GM12878 (cell line): ENCODE data around the gene RMDN3. TPM values are rescaled to one million over a fixed set of nuclear protein-coding genes. Genes with fewer than 3 reads are reported as not detected.

ENCODE experiments used
- ATAC-seq: fragments of 200-7000 bp; cut with Tn5 transposase; 3 replicates; pipeline ENCODE4 v1.9.1; 2020; ENCODE audit warnings: mild to moderate bottlenecking, moderate library complexity
- BruUV-seq: library from RNA; stranded (reverse); fragments of 400-500 nt; replicated peaks from 2 replicates; lab custom pipeline; 2021; lab: Mats Ljungman, UMichigan
- CTCF ChIA-PET: fragments of 300-600 bp; sonication (Branson Sonifier 250); formaldehyde crosslinking; extraction: SDS; loops from one replicate; lab custom pipeline; 2021; ENCODE audit warnings: inconsistent platforms; lab: Yijun Ruan, JAX
- POLR2A ChIA-PET: fragments of 350-600 bp; formaldehyde crosslinking; extraction: SDS; loops from one replicate; lab custom pipeline; 2021; ENCODE audit warnings: inconsistent platforms; lab: Charles Lee
- RAD21 ChIA-PET: fragments of 300-600 bp; sonication (Branson Sonifier 250); formaldehyde crosslinking; loops from one replicate; lab custom pipeline; 2023; ENCODE audit warnings: antibody characterized with exemption; ENCODE audit not compliant: unreplicated experiment; lab: Charles Lee
- SMC1A ChIA-PET: fragments of 300-600 bp; sonication (Branson Sonifier 250); formaldehyde crosslinking; loops from one replicate; lab custom pipeline; 2023; ENCODE audit not compliant: unreplicated experiment, uncharacterized antibody; lab: Charles Lee
- DNase-seq: peaks from one replicate; pipeline ENCODE4 v3.0.0-alpha.2; 2011; ENCODE audit warnings: low read depth, low spot score
- FAIRE-seq: peaks from 3 replicates; lab custom pipeline; 2011; peaks lifted over from hg19 to GRCh38; lab: Jason Lieb, UNC
- H2AFZ ChIP-seq: 2 replicates; pipeline ENCODE4 v1.6.0; 2011; ENCODE audit warnings: low read depth, low read length, control low read depth; ENCODE audit not compliant: control insufficient read depth
- H3K27ac ChIP-seq: 2 replicates; pipeline ENCODE4 v1.5.1; 2011; ENCODE audit warnings: control low read depth; ENCODE audit not compliant: control insufficient read depth, insufficient read depth
- H3K27me3 ChIP-seq, 2 experiments: replicated peaks in 1 of 2; 2 replicates each; pipeline versions ENCODE4 v1.6.0 to v1.6.1; 2011; ENCODE audit warnings: low read length in 1 of 2; ENCODE audit not compliant: control insufficient read depth in 2 of 2, insufficient read depth in 2 of 2
- H3K36me3 ChIP-seq, 2 experiments: 2 replicates each; pipeline ENCODE4 v1.5.1; 2011; ENCODE audit warnings: low read length in 1 of 2; ENCODE audit not compliant: control insufficient read depth in 2 of 2, insufficient read depth in 2 of 2
- H3K4me1 ChIP-seq: 2 replicates; pipeline ENCODE4 v1.6.1; 2011; ENCODE audit warnings: mild to moderate bottlenecking, low read length, moderate library complexity, mixed read lengths; ENCODE audit not compliant: control insufficient read depth, insufficient read depth
- H3K4me2 ChIP-seq: 2 replicates; pipeline ENCODE4 v1.6.0; 2011; ENCODE audit warnings: control low read depth; ENCODE audit not compliant: control insufficient read depth, insufficient read depth
- H3K4me3 ChIP-seq: fragments of 200-600 bp; sonication (generic); 2 replicates; pipeline ENCODE4 v1.5.1; 2016
- H3K79me2 ChIP-seq: 2 replicates; pipeline ENCODE4 v1.6.0; 2011; ENCODE audit warnings: low read length; ENCODE audit not compliant: control insufficient read depth, insufficient read depth
- H3K9ac ChIP-seq: 2 replicates; pipeline ENCODE4 v1.8.0; 2011; ENCODE audit warnings: low read length, control low read depth, mixed read lengths; ENCODE audit not compliant: control insufficient read depth, insufficient read depth
- H3K9me3 ChIP-seq: replicated peaks from 3 replicates; pipeline ENCODE4 v1.5.1; 2011; ENCODE audit warnings: mild to moderate bottlenecking, low read length; ENCODE audit not compliant: control insufficient read depth, insufficient read depth
- H4K20me1 ChIP-seq: 2 replicates; pipeline ENCODE4 v1.6.0; 2011; ENCODE audit not compliant: control insufficient read depth, insufficient read depth
- FOS ChIP-seq: IDR thresholded peaks from 3 replicates; pipeline ENCODE4 v1.6.1; 2011; ENCODE audit warnings: borderline replicate concordance; ENCODE audit not compliant: insufficient read length; ENCODE audit errors: extremely low read depth
- MEF2A ChIP-seq: IDR thresholded peaks from 2 replicates; pipeline ENCODE4 v1.6.1; 2011; ENCODE audit warnings: low read depth, mild to moderate bottlenecking, low read length, moderate library complexity; ENCODE audit not compliant: insufficient read depth
- MEF2B ChIP-seq: fragments of 450-650 bp; IDR thresholded peaks from 2 replicates; pipeline ENCODE4 v1.6.1; 2018; ENCODE audit warnings: mild to moderate bottlenecking, moderate library complexity; ENCODE audit not compliant: partially characterized antibody, poor library complexity, severe bottlenecking
- RUNX3 ChIP-seq: IDR thresholded peaks from 2 replicates; pipeline ENCODE4 v1.6.1; 2012; ENCODE audit warnings: low read length, inconsistent platforms
- ZNF384 ChIP-seq: IDR thresholded peaks from 2 replicates; pipeline ENCODE4 v1.6.1; 2012; ENCODE audit warnings: low read depth, mild to moderate bottlenecking, low read length, improper control_type of control experiment, borderline replicate concordance
- WGBS: methylation state at CpG from one replicate; pipeline ENCODE4 v1.1.6; 2016; ENCODE audit warnings: low lambda C conversion rate; ENCODE audit not compliant: insufficient replicate concordance, insufficient coverage; ENCODE audit errors: missing lambda C conversion rate; 5-methylcytosine and 5-hydroxymethylcytosine counted together
- in situ Hi-C: fragments of 300-500 bp; cut with MboI; formaldehyde crosslinking; loops from 9 replicates; pipeline ENCODE4 v1.14.3; 2018; ENCODE audit warnings: mixed read lengths
- intact Hi-C: fragments of 100-400 bp; cut with micrococcal nuclease; formaldehyde crosslinking; loops from one replicate; pipeline ENCODE4 v1.14.2; 2022; ENCODE audit not compliant: unreplicated experiment
- polyA plus RNA-seq, 11 experiments: library from polyadenylated mRNA; depleted of rRNA in 4 of 11; unstranded in 6 of 11; stranded (reverse) in 5 of 11; fragments of >200 nt; fragmentation: Nextera tagmentation in 4 of 11; fragmentation: Illumina TruSeq in 1 of 11; extraction: Ambion mirVana in 4 of 11; extraction: Trizol in 1 of 11; gene quantifications; 1 replicate in 1 of 11; 2 replicates in 10 of 11; pipeline versions ENCODE4 v1.2.1 to v1.2.3, GENCODE V29; 2011 to 2016; ENCODE audit warnings: inconsistent platforms in 2 of 11, missing spikeins in 2 of 11, low read depth in 1 of 11
- total RNA-seq, 4 experiments: library from RNA; depleted of rRNA in 3 of 4; stranded (reverse); fragments of >200 nt in 3 of 4; fragmentation: Illumina TruSeq in 1 of 4; extraction: Trizol in 1 of 4; gene quantifications; 2 replicates each; pipeline versions ENCODE4 v1.2.1 to v1.2.3, GENCODE V29; 2013 to 2021
- TF ChIP-seq, protein P1 (sequence below), 3 experiments: IDR thresholded peaks in 2 of 3; conservative IDR thresholded peaks in 1 of 3; 2 replicates each; pipeline ENCODE4 v1.5.1; 2011; ENCODE audit warnings: low read depth in 3 of 3, low read length in 3 of 3, mild to moderate bottlenecking in 3 of 3, control low read depth in 2 of 3, moderate library complexity in 2 of 3, inconsistent platforms in 1 of 3, mixed read lengths in 1 of 3; ENCODE audit not compliant: control insufficient read depth in 2 of 3, insufficient read depth in 1 of 3; ENCODE audit errors: extremely low read depth in 1 of 3
- TF ChIP-seq, protein P2 (sequence below): IDR thresholded peaks from 2 replicates; pipeline ENCODE4 v1.6.1; 2012; ENCODE audit warnings: low read depth, low read length, improper control_type of control experiment
- TF ChIP-seq, protein P3 (sequence below): fragments of 150-350 bp; IDR thresholded peaks from 2 replicates; pipeline ENCODE4 v1.6.1; 2014; ENCODE audit warnings: mild to moderate bottlenecking, low read depth, low read length
- TF ChIP-seq, protein P4 (sequence below): fragments of 450-650 bp; IDR thresholded peaks from 2 replicates; pipeline ENCODE4 v1.6.1; 2017; ENCODE audit warnings: mild to moderate bottlenecking, low read depth, inconsistent platforms; ENCODE audit not compliant: poor library complexity, severe bottlenecking
- TF ChIP-seq, protein P5 (sequence below): fragments of 450-650 bp; IDR thresholded peaks from 2 replicates; pipeline ENCODE4 v1.6.1; 2017; ENCODE audit warnings: low read depth, mild to moderate bottlenecking, moderate library complexity

The RMDN3 gene
- total and polyA plus RNA-seq, 10 of the 15 experiments (the other 5 are each of a cell fraction or from before 2014, with no cell fraction given): 5.7 to 44.4 (median 20.3) TPM

DNA sequence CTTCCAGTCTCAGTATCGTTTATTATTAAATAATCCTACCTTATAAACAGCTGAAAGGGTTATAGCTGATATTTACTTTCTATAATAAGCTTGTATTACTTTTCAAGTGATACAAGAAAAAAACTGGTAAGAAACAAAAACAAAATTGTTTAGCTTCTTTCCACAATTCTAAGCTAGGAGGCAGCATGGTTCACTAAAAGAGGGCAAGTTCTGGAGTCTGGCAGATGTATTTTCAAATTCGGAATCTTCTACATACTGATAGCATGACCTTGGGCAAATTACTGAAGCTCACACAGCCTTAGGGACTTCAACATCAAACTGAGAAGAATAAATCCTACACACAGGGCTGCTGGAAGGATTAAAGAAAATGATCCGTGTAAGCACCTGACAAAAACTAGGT lies 30.1 kb upstream of the RMDN3 start:
- Histone ChIP-seq H4K20me1 (no peaks in the 10 kb centered on the region), H3K4me2 (no peak overlapping the region), H3K9ac (no peak overlapping the region), H3K79me2 (peaks cover 5% of the 10 kb centered on the region), H3K9me3 (no peaks in the 10 kb centered on the region), H3K4me1 (peaks cover 9% of the 10 kb centered on the region), H3K27ac (no peak overlapping the region), H3K27me3 (no peaks in the 10 kb centered on the region), H3K4me3 (no peak overlapping the region), H3K36me3 (peaks cover 0 to 7% of the 10 kb centered on the region in 2 experiments; a peak in 2 of 4 replicates), H2AFZ (no peak overlapping the region)
- no peak for DNase-seq
- ChIA-PET POLR2A (interaction anchor here (1.7 kb wide), 1 partner anchor 84 kb away, joined by 4 read pairs; no protein-coding TSS in a partner anchor), RAD21 (interaction anchor here (0.8 to 2.9 kb wide), 8 partner anchors 24 to 196 kb away, joined by 3 to 12 read pairs (median 3); partner anchors contain the start of gene VPS18), SMC1A (interaction anchor here (0.7 to 4.0 kb wide), 15 partner anchors 14 to 265 kb away, joined by 3 to 27 read pairs (median 3); partner anchors contain the start of genes GCHFR, RPUSD2 and VPS18), CTCF (interaction anchor here (0.7 to 6.6 kb wide), 18 partner anchors 15 to 400 kb away, joined by 3 to 45 read pairs (median 4); partner anchors contain the start of genes C15orf62 and VPS18)
- 95% methylated on average over 3 of the region's 3 CpGs for WGBS
- intact Hi-C loops: no loop called here
- no peak for ATAC-seq
- no peak for FAIRE-seq
- no TSS peak for BruUV-seq
- in situ Hi-C loops: loop anchor here (5.0 kb wide), 1 partner anchor 268 kb away; no protein-coding TSS in a partner anchor
- TF ChIP-seq ZNF384: no peak
- no peak for TF ChIP-seq FOS
- TF ChIP-seq, protein P1, sequence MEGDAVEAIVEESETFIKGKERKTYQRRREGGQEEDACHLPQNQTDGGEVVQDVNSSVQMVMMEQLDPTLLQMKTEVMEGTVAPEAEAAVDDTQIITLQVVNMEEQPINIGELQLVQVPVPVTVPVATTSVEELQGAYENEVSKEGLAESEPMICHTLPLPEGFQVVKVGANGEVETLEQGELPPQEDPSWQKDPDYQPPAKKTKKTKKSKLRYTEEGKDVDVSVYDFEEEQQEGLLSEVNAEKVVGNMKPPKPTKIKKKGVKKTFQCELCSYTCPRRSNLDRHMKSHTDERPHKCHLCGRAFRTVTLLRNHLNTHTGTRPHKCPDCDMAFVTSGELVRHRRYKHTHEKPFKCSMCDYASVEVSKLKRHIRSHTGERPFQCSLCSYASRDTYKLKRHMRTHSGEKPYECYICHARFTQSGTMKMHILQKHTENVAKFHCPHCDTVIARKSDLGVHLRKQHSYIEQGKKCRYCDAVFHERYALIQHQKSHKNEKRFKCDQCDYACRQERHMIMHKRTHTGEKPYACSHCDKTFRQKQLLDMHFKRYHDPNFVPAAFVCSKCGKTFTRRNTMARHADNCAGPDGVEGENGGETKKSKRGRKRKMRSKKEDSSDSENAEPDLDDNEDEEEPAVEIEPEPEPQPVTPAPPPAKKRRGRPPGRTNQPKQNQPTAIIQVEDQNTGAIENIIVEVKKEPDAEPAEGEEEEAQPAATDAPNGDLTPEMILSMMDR (IDR thresholded peaks at IDR 0.05 in 2 of 3, conservative IDR thresholded peaks at IDR 0.05 in 1 of 3; ENCODE audit: control insufficient read depth in 2 of 3, extremely low read depth in 1 of 3, insufficient read depth in 1 of 3, low read depth in 3 of 3, low read length in 3 of 3): no peak; a peak in 1 of 6 replicates
- TF ChIP-seq MEF2A: no peak
- TF ChIP-seq MEF2B: no peak
- TF ChIP-seq, protein P2, sequence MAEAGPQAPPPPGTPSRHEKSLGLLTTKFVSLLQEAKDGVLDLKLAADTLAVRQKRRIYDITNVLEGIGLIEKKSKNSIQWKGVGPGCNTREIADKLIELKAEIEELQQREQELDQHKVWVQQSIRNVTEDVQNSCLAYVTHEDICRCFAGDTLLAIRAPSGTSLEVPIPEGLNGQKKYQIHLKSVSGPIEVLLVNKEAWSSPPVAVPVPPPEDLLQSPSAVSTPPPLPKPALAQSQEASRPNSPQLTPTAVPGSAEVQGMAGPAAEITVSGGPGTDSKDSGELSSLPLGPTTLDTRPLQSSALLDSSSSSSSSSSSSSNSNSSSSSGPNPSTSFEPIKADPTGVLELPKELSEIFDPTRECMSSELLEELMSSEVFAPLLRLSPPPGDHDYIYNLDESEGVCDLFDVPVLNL: no peak
- TF ChIP-seq, protein P3, sequence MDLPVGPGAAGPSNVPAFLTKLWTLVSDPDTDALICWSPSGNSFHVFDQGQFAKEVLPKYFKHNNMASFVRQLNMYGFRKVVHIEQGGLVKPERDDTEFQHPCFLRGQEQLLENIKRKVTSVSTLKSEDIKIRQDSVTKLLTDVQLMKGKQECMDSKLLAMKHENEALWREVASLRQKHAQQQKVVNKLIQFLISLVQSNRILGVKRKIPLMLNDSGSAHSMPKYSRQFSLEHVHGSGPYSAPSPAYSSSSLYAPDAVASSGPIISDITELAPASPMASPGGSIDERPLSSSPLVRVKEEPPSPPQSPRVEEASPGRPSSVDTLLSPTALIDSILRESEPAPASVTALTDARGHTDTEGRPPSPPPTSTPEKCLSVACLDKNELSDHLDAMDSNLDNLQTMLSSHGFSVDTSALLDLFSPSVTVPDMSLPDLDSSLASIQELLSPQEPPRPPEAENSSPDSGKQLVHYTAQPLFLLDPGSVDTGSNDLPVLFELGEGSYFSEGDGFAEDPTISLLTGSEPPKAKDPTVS: no peak
- no peak for TF ChIP-seq RUNX3
- TF ChIP-seq, protein P4, sequence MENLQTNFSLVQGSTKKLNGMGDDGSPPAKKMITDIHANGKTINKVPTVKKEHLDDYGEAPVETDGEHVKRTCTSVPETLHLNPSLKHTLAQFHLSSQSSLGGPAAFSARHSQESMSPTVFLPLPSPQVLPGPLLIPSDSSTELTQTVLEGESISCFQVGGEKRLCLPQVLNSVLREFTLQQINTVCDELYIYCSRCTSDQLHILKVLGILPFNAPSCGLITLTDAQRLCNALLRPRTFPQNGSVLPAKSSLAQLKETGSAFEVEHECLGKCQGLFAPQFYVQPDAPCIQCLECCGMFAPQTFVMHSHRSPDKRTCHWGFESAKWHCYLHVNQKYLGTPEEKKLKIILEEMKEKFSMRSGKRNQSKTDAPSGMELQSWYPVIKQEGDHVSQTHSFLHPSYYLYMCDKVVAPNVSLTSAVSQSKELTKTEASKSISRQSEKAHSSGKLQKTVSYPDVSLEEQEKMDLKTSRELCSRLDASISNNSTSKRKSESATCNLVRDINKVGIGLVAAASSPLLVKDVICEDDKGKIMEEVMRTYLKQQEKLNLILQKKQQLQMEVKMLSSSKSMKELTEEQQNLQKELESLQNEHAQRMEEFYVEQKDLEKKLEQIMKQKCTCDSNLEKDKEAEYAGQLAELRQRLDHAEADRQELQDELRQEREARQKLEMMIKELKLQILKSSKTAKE: no peak
- TF ChIP-seq, protein P5, sequence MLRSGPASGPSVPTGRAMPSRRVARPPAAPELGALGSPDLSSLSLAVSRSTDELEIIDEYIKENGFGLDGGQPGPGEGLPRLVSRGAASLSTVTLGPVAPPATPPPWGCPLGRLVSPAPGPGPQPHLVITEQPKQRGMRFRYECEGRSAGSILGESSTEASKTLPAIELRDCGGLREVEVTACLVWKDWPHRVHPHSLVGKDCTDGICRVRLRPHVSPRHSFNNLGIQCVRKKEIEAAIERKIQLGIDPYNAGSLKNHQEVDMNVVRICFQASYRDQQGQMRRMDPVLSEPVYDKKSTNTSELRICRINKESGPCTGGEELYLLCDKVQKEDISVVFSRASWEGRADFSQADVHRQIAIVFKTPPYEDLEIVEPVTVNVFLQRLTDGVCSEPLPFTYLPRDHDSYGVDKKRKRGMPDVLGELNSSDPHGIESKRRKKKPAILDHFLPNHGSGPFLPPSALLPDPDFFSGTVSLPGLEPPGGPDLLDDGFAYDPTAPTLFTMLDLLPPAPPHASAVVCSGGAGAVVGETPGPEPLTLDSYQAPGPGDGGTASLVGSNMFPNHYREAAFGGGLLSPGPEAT: no peak
